ENCODE data around the gene WLS.

DNA sequence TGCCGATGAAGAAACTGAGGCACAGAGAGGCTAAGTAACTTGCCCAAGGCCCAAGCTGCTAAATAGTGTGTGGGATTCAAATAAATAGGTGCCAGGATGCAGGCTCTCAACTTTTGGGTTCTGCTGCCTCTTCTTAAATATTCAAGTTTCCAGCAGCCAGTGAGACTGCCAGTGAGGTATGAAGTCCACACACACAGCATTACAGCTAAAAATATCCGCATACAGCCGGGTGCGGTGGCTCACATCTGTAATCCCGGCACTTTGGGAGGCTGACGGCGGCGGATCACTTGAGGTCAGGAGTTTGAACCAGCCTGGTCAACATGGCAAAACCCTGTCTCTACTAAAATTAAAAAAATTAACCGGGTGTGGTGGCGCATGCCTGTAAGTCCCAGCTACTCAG lies 103.5 kb downstream of the WLS start:
- TF ChIP-seq, protein P1, sequence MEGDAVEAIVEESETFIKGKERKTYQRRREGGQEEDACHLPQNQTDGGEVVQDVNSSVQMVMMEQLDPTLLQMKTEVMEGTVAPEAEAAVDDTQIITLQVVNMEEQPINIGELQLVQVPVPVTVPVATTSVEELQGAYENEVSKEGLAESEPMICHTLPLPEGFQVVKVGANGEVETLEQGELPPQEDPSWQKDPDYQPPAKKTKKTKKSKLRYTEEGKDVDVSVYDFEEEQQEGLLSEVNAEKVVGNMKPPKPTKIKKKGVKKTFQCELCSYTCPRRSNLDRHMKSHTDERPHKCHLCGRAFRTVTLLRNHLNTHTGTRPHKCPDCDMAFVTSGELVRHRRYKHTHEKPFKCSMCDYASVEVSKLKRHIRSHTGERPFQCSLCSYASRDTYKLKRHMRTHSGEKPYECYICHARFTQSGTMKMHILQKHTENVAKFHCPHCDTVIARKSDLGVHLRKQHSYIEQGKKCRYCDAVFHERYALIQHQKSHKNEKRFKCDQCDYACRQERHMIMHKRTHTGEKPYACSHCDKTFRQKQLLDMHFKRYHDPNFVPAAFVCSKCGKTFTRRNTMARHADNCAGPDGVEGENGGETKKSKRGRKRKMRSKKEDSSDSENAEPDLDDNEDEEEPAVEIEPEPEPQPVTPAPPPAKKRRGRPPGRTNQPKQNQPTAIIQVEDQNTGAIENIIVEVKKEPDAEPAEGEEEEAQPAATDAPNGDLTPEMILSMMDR (IDR thresholded peaks at IDR 0.05; ENCODE audit: insufficient read depth, low read depth, low read length): no peak
- TF ChIP-seq EZH2 (IDR thresholded peaks at IDR 0.05; ENCODE audit: insufficient read depth, low read length): no peak
